Measurements from ENCODE around the gene SCN10A. TPM values are rescaled to one million over a fixed set of nuclear protein-coding genes. Genes with fewer than 3 reads are reported as not detected.

The SCN10A gene
- total and polyA plus RNA-seq, 7 experiments from 2014 or later, result not detected

GRCh38 chr3:38757721-38758120, 58.3 kb downstream of the SCN10A start:
- no peaks in the 10 kb centered on the region for H3K36me3 ChIP-seq (ENCODE audit: control insufficient read depth in 2 of 3, insufficient read depth in 3 of 3, low read length in 3 of 3)
- ChIA-PET CTCF (no interaction called here), POLR2A (no interaction called here)
- no peaks in the 10 kb centered on the region for H3K27me3 ChIP-seq (ENCODE audit: control insufficient read depth in 2 of 2, insufficient read depth in 2 of 2, low read length in 2 of 2)
- Mint-ChIP-seq H3K27ac (no peak overlapping the region), H3K4me1 (peaks cover 0 to 1% (median 0%) of the 10 kb centered on the region in 7 donors), H3K27me3 (peaks cover 3 to 33% (median 27%) of the 10 kb centered on the region in 5 donors), H3K36me3 (no peaks in the 10 kb centered on the region), H3K9me3 (peaks cover 0 to 5% (median 0%) of the 10 kb centered on the region in 11 donors), H3K4me3 (no peak overlapping the region)
- no peak overlapping the region for H3K27ac ChIP-seq (ENCODE audit: low read depth, low read length)
- no peaks in the 10 kb centered on the region for H3K4me1 ChIP-seq (ENCODE audit: control insufficient read depth in 2 of 2, insufficient read depth in 2 of 2, low read length in 2 of 2)
- H3K4me3 ChIP-seq (ENCODE audit: low read length), result no peak overlapping the region
- no peaks in the 10 kb centered on the region for H3K9me3 ChIP-seq (ENCODE audit: control insufficient read depth in 2 of 3, low read length in 3 of 3)
- DNase-seq, result no peak
- intact Hi-C loops (cut with micrococcal nuclease), result no loop called here
- no peak for ATAC-seq

- Histone ChIP-seq H3K36me3 (ENCODE audit: control insufficient read depth in 2 of 3, insufficient read depth in 3 of 3, low read length in 3 of 3) (no peaks in the 10 kb centered on the region), H3K9me3 (ENCODE audit: control insufficient read depth in 2 of 3, low read length in 3 of 3) (no peaks in the 10 kb centered on the region), H3K4me3 (ENCODE audit: low read length) (no peak overlapping the region), H3K4me1 (ENCODE audit: control insufficient read depth in 2 of 2, insufficient read depth in 2 of 2, low read length in 2 of 2) (no peaks in the 10 kb centered on the region), H3K27me3 (ENCODE audit: control insufficient read depth in 2 of 2, insufficient read depth in 2 of 2, low read length in 2 of 2) (no peaks in the 10 kb centered on the region), H3K27ac (ENCODE audit: low read depth, low read length) (no peak overlapping the region)
- peaks cover 0 to 5% (median 0%) of the 10 kb centered on the region in 11 donors for H3K9me3 Mint-ChIP-seq
- ChIA-PET CTCF (no interaction called here), POLR2A (no interaction called here)
- H3K4me3 Mint-ChIP-seq, result no peak overlapping the region
- peaks cover 3 to 36% (median 32%) of the 10 kb centered on the region in 5 donors for H3K27me3 Mint-ChIP-seq
- H3K36me3 Mint-ChIP-seq, result no peaks in the 10 kb centered on the region
- no peaks in the 10 kb centered on the region for H3K4me1 Mint-ChIP-seq
- no peak for ATAC-seq
- DNase-seq, result no peak
- no peak overlapping the region for H3K27ac Mint-ChIP-seq
- intact Hi-C loops (cut with micrococcal nuclease), result no loop called here
Observed at GRCh38 chr3:38756892-38757291, 59.1 kb downstream of the SCN10A start.

GRCh38 chr3:38755130-38755529, 60.9 kb downstream of the SCN10A start:
- H3K36me3 Mint-ChIP-seq, result no peaks in the 10 kb centered on the region
- Histone ChIP-seq H3K27me3 (ENCODE audit: control insufficient read depth in 2 of 2, insufficient read depth in 2 of 2, low read length in 2 of 2) (no peaks in the 10 kb centered on the region), H3K27ac (ENCODE audit: low read depth, low read length) (no peak overlapping the region), H3K4me1 (ENCODE audit: control insufficient read depth in 2 of 2, insufficient read depth in 2 of 2, low read length in 2 of 2) (no peaks in the 10 kb centered on the region), H3K36me3 (ENCODE audit: control insufficient read depth in 2 of 3, insufficient read depth in 3 of 3, low read length in 3 of 3) (no peaks in the 10 kb centered on the region), H3K9me3 (ENCODE audit: control insufficient read depth in 2 of 3, low read length in 3 of 3) (no peaks in the 10 kb centered on the region), H3K4me3 (ENCODE audit: low read length) (no peak overlapping the region)
- H3K27ac Mint-ChIP-seq, result no peak overlapping the region
- intact Hi-C loops (cut with micrococcal nuclease), result no loop called here
- no peak for ATAC-seq
- H3K27me3 Mint-ChIP-seq, result peaks cover 3 to 37% (median 28%) of the 10 kb centered on the region in 5 donors
- no peak overlapping the region for H3K4me3 Mint-ChIP-seq
- DNase-seq, result no peak
- ChIA-PET CTCF (no interaction called here), POLR2A (no interaction called here)
- no peaks in the 10 kb centered on the region for H3K4me1 Mint-ChIP-seq
- H3K9me3 Mint-ChIP-seq, result peaks cover 0 to 5% (median 0%) of the 10 kb centered on the region in 11 donors

- Histone ChIP-seq H3K36me3 (ENCODE audit: control insufficient read depth in 2 of 3, insufficient read depth in 3 of 3, low read length in 3 of 3) (no peaks in the 10 kb centered on the region), H3K4me3 (ENCODE audit: low read length) (no peak overlapping the region), H3K27ac (ENCODE audit: low read depth, low read length) (no peak overlapping the region), H3K9me3 (ENCODE audit: control insufficient read depth in 2 of 3, low read length in 3 of 3) (no peaks in the 10 kb centered on the region), H3K27me3 (ENCODE audit: control insufficient read depth in 2 of 2, insufficient read depth in 2 of 2, low read length in 2 of 2) (no peaks in the 10 kb centered on the region), H3K4me1 (ENCODE audit: control insufficient read depth in 2 of 2, insufficient read depth in 2 of 2, low read length in 2 of 2) (no peaks in the 10 kb centered on the region)
- DNase-seq (no peak), ATAC-seq (no peak)
- ChIA-PET CTCF (no interaction called here), POLR2A (no interaction called here)
- H3K9me3 Mint-ChIP-seq, result peaks cover 0 to 5% (median 0%) of the 10 kb centered on the region in 11 donors
- intact Hi-C loops (cut with micrococcal nuclease), result no loop called here
- peaks cover 0 to 3% (median 0%) of the 10 kb centered on the region in 7 donors for H3K4me1 Mint-ChIP-seq
- H3K27ac Mint-ChIP-seq, result no peak overlapping the region
- H3K27me3 Mint-ChIP-seq, result peaks cover 4 to 21% (median 16%) of the 10 kb centered on the region in 5 donors
- H3K4me3 Mint-ChIP-seq, result no peak overlapping the region
- H3K36me3 Mint-ChIP-seq, result no peaks in the 10 kb centered on the region
Observed at GRCh38 chr3:38746641-38747040, 69.4 kb downstream of the SCN10A start.

- Mint-ChIP-seq H3K27me3 (peaks cover 9 to 31% (median 26%) of the 10 kb centered on the region in 5 donors), H3K4me3 (no peak overlapping the region), H3K27ac (no peak overlapping the region), H3K4me1 (peaks cover 0 to 4% (median 0%) of the 10 kb centered on the region in 7 donors), H3K36me3 (no peaks in the 10 kb centered on the region), H3K9me3 (peaks cover 0 to 5% (median 0%) of the 10 kb centered on the region in 11 donors)
- Histone ChIP-seq H3K9me3 (ENCODE audit: control insufficient read depth in 2 of 3, low read length in 3 of 3) (no peaks in the 10 kb centered on the region), H3K36me3 (ENCODE audit: control insufficient read depth in 2 of 3, insufficient read depth in 3 of 3, low read length in 3 of 3) (no peaks in the 10 kb centered on the region), H3K27me3 (ENCODE audit: control insufficient read depth in 2 of 2, insufficient read depth in 2 of 2, low read length in 2 of 2) (peaks cover 0 to 4% of the 10 kb centered on the region in 2 donors), H3K27ac (ENCODE audit: low read depth, low read length) (no peak overlapping the region), H3K4me3 (ENCODE audit: low read length) (no peak overlapping the region), H3K4me1 (ENCODE audit: control insufficient read depth in 2 of 2, insufficient read depth in 2 of 2, low read length in 2 of 2) (no peaks in the 10 kb centered on the region)
- ChIA-PET POLR2A (no interaction called here), CTCF (no interaction called here)
- no peak for DNase-seq
- intact Hi-C loops (cut with micrococcal nuclease), result no loop called here
- ATAC-seq, result no peak
Observed at GRCh38 chr3:38743043-38743442, 73.0 kb downstream of the SCN10A start.

- ATAC-seq (no peak), DNase-seq (no peak)
- Histone ChIP-seq H3K4me1 (ENCODE audit: control insufficient read depth in 2 of 2, insufficient read depth in 2 of 2, low read length in 2 of 2) (no peaks in the 10 kb centered on the region), H3K4me3 (ENCODE audit: low read length) (no peak overlapping the region), H3K9me3 (ENCODE audit: control insufficient read depth in 2 of 3, low read length in 3 of 3) (no peaks in the 10 kb centered on the region), H3K36me3 (ENCODE audit: control insufficient read depth in 2 of 3, insufficient read depth in 3 of 3, low read length in 3 of 3) (no peaks in the 10 kb centered on the region), H3K27ac (ENCODE audit: low read depth, low read length) (no peak overlapping the region), H3K27me3 (ENCODE audit: control insufficient read depth in 2 of 2, insufficient read depth in 2 of 2, low read length in 2 of 2) (peaks cover 0 to 4% of the 10 kb centered on the region in 2 donors)
- Mint-ChIP-seq H3K9me3 (peaks cover 0 to 5% (median 0%) of the 10 kb centered on the region in 11 donors), H3K4me3 (no peak overlapping the region), H3K27ac (no peak overlapping the region), H3K4me1 (peaks cover 0 to 4% (median 0%) of the 10 kb centered on the region in 7 donors), H3K36me3 (no peaks in the 10 kb centered on the region), H3K27me3 (peaks cover 9 to 35% (median 26%) of the 10 kb centered on the region in 5 donors)
- intact Hi-C loops (cut with micrococcal nuclease), result no loop called here
- ChIA-PET POLR2A (no interaction called here), CTCF (no interaction called here)
Observed at GRCh38 chr3:38742550-38742949, 73.5 kb downstream of the SCN10A start.

GRCh38 chr3:38740537-38740936, 75.5 kb downstream of the SCN10A start:
- Histone ChIP-seq H3K9me3 (ENCODE audit: control insufficient read depth in 2 of 3, low read length in 3 of 3) (no peaks in the 10 kb centered on the region), H3K36me3 (ENCODE audit: control insufficient read depth in 2 of 3, insufficient read depth in 3 of 3, low read length in 3 of 3) (no peaks in the 10 kb centered on the region), H3K27me3 (ENCODE audit: control insufficient read depth in 2 of 2, insufficient read depth in 2 of 2, low read length in 2 of 2) (peaks cover 0 to 4% of the 10 kb centered on the region in 2 donors), H3K27ac (ENCODE audit: low read depth, low read length) (no peak overlapping the region), H3K4me3 (ENCODE audit: low read length) (no peak overlapping the region), H3K4me1 (ENCODE audit: control insufficient read depth in 2 of 2, insufficient read depth in 2 of 2, low read length in 2 of 2) (no peaks in the 10 kb centered on the region)
- ChIA-PET CTCF (no interaction called here), POLR2A (no interaction called here)
- Mint-ChIP-seq H3K9me3 (peaks cover 0 to 5% (median 0%) of the 10 kb centered on the region in 11 donors), H3K36me3 (no peaks in the 10 kb centered on the region), H3K4me3 (no peak overlapping the region), H3K4me1 (peaks cover 0 to 4% (median 0%) of the 10 kb centered on the region in 7 donors), H3K27me3 (peaks cover 9 to 35% (median 26%) of the 10 kb centered on the region in 5 donors), H3K27ac (no peak overlapping the region)
- intact Hi-C loops (cut with micrococcal nuclease), result no loop called here
- DNase-seq (no peak), ATAC-seq (peak; percentile 24)

Measured in naive thymus-derived CD4-positive, alpha-beta T cell (primary cell).